SK-N-SH treated with all-trans-retinoic acid at 6 μM for 48 hours (cell line): ENCODE measurements around the gene PER1.

Experiments used
- CREB5 ChIP-seq: fragments of 250-450 bp; sonication (Bioruptor Pico); IDR thresholded peaks from 2 replicates; pipeline ENCODE4 v1.5.1; 2020; ENCODE audit warnings: low read depth, mild to moderate bottlenecking, moderate library complexity
- GLIS3 ChIP-seq: fragments of 250-450 bp; sonication (Bioruptor Pico); IDR thresholded peaks from 2 replicates; pipeline ENCODE4 v1.5.0; 2020; ENCODE audit warnings: mild to moderate bottlenecking, moderate library complexity
- PATZ1 ChIP-seq: fragments of 250-450 bp; sonication (Bioruptor Pico); IDR thresholded peaks from 2 replicates; pipeline ENCODE4 v1.8.0; 2020; ENCODE audit warnings: mild to moderate bottlenecking, moderate library complexity, borderline replicate concordance
- RARB ChIP-seq: fragments of 250-450 bp; sonication (Bioruptor Pico); IDR thresholded peaks from 2 replicates; pipeline ENCODE4 v1.8.0; 2021; ENCODE audit warnings: mild to moderate bottlenecking, moderate library complexity
- SNAI2 ChIP-seq: fragments of 250-450 bp; sonication (Bioruptor Pico); IDR thresholded peaks from 2 replicates; pipeline ENCODE4 v1.5.0; 2020; ENCODE audit warnings: mild to moderate bottlenecking, moderate library complexity
- TSHZ2 ChIP-seq: fragments of 250-450 bp; sonication (Bioruptor Pico); IDR thresholded peaks from 2 replicates; pipeline ENCODE4 v1.5.0; 2020; ENCODE audit warnings: mild to moderate bottlenecking, moderate library complexity

- TF ChIP-seq RARB (CRISPR knock-in tag) (no peak), SNAI2 (CRISPR knock-in tag) (no peak), PATZ1 (CRISPR knock-in tag) (no peak), GLIS3 (no peak), CREB5 (CRISPR knock-in tag) (no peak), TSHZ2 (no peak)
Measured at GRCh38 chr17:8145811-8146210, 6.4 kb downstream of the PER1 start.
